Right ventricle myocardium superior (tissue), 1 donor: ENCODE measurements around the gene LCE1A. TPM values are rescaled to one million over a fixed set of nuclear protein-coding genes. Genes with fewer than 3 reads are reported as not detected.

Experiments
- ATAC-seq: fragments of 200-7000 bp; cut with Tn5 transposase; one replicate; pipeline ENCODE4 v1.9.1; 2020; ENCODE audit warnings: mild to moderate bottlenecking; ENCODE audit not compliant: poor library complexity
- DNase-seq: peaks from one replicate; pipeline ENCODE4 v3.0.0-alpha.2; 2020
- intact Hi-C: fragments of 100-400 bp; cut with DNase I; formaldehyde crosslinking; loops from one replicate; pipeline ENCODE4 v1.11.2; 2022
- long read RNA-seq: library from polyadenylated mRNA; unstranded; transcript quantifications from one replicate; pipeline ENCODE4 v2.0.0, GENCODE V29; 2021
- total RNA-seq: library from RNA; stranded (reverse); fragmentation: NEBNext Ultra II Directional; extraction: Animal tissue kit (Norgen Biotek cat#: 25700); gene quantifications from one replicate; pipeline ENCODE4 v1.2.1, GENCODE V29; 2021
- donor health status: DM: no; HTN: yes; CAD: no; lungs with severe emphysema.

The LCE1A gene
- not detected for total RNA-seq
- long read RNA-seq = 0 reads

DNA sequence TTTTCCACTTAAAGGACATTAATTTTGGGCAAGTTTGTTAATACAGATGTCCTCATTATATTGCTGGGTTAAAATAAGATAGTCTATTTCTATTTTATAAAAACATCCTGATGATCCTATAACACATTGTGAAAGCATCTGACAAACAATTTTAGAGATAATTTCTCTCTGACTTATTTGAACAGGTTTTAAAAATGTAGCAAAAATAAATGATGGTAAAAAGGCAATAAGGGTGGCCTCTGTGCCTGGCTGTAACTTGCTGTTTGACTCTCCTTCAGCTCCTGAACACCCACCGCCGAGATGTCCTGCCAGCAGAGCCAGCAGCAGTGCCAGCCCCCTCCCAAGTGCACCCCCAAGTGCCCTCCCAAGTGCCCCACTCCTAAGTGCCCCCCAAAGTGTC lies at the start of gene LCE1A:
TSS of gene LCE1A (plus strand) at position 301 of the 400 bp plus-strand sequence. CDS start at position 301, 0 bp downstream.
- intact Hi-C loops = no loop called here
- ATAC-seq = no peak
- DNase-seq = no peak

GRCh38 chr1:152777510-152778137 lies 49.6 kb upstream of the LCE1A start:
- intact Hi-C loops = no loop called here
- ATAC-seq = no peak
- DNase-seq = no peak

DNA sequence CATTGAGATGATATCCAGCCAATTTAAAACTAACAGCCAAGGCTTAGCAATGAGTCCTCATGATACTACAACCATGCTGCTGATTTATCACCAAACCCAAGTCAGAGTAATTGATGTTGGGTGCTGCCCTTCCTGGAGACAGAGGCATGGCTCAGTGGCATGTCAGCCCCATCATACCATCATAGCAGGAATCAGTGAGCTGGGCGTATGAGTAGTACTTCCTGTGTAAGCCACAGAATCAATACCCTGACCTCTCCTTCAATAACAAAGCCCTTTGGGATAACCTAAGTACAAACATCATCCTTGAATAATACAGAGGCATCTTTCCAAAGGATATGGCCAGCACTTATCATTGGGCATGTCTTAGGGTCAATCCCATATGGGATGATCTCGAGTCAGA lies 44.2 kb upstream of the LCE1A start:
- ATAC-seq (no peak), DNase-seq (no peak)
- intact Hi-C loops = no loop called here

- intact Hi-C loops = no loop called here
- DNase-seq (no peak), ATAC-seq (no peak)
Measured at GRCh38 chr1:152786077-152786476, 41.2 kb upstream of the LCE1A start, which contains the start of gene LCE1E. TSS of gene LCE1E (plus strand) at chr1:152786257. CDS start at chr1:152787300, 1,043 bp downstream.

DNA sequence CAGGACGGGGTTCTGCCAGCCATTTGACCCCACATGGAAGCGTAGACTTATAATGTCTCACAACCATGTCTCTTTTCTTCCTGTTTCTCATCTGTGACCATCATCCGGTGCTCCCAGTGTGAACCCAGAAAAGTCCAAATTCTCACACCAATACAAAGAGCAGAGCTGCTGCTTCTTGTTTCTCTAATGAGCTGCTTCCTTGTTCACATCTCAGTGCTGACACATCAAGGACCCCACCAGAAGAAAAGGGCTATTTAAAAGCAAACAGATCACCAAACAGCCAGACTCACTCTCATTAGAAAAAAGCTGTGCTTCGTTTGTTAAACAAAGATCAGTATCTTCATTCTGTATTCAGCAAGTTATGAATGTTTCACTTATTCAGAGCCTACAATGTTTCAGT lies 31.6 kb upstream of the LCE1A start:
- DNase-seq (no peak), ATAC-seq (no peak)
- intact Hi-C loops = no loop called here

DNA sequence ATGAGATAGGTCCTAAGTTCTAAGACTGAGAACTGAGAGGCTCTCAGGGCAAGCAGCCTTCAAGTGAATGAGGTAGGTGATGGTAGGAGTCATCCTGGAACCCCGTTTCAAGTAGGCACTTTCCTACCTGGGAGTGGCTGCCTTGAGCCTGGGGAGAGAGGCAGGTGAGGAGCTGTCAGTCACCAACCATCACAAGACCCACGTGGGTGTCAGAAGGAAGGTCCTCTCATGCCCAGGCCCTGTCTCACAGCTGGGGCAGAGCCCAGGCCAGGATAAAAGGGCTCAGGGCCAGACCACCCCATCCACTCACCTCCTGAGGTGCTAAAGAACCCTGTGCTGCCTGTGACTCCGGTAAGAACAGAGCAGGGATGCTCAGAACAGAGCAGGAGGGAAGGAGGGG lies 30.9 kb upstream of the LCE1A start, which contains the start of gene LCE1D:
TSS of gene LCE1D (plus strand) at position 301 of the 400 bp plus-strand sequence. CDS start 1,074 bp downstream, outside the sequence.
- no peak for ATAC-seq
- intact Hi-C loops = no loop called here

GRCh38 chr1:152801333-152801732 lies 25.9 kb upstream of the LCE1A start:
- no peak for ATAC-seq

More for the DNA sequence above, 30.9 kb upstream of the LCE1A start, which contains the start of gene LCE1D:
- no peak for DNase-seq

GRCh38 chr1:152806576-152806975 lies 20.7 kb upstream of the LCE1A start, which contains the start of gene LCE1C:
TSS of gene LCE1C (minus strand) at chr1:152806651. CDS start at chr1:152805478, 1,173 bp downstream.
- intact Hi-C loops = no loop called here
- DNase-seq (no peak), ATAC-seq (no peak)

More at GRCh38 chr1:152801333-152801732, 25.9 kb upstream of the LCE1A start:
- intact Hi-C loops = no loop called here
- no peak for DNase-seq

DNA sequence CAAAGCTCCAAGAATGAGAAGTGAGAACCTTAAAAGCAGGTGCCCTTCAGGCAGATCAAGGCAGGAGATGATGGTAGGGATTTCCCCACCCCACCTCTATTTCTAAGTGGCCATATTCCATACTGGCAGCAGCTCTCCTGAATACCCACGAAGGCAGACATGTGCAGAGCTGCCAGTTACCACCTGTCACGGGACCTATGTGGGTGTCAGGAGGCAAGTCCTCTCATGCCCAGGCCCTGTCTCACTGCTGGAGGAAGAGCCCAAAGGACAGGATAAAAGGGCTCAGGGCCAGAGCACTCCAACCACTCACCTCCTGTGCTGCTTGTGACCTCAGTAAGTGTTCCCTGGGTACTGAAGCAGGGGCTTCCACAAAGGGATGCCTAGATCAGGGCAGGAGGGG lies 16.2 kb upstream of the LCE1A start:
- intact Hi-C loops = no loop called here
- DNase-seq (no peak), ATAC-seq (no peak)

DNA sequence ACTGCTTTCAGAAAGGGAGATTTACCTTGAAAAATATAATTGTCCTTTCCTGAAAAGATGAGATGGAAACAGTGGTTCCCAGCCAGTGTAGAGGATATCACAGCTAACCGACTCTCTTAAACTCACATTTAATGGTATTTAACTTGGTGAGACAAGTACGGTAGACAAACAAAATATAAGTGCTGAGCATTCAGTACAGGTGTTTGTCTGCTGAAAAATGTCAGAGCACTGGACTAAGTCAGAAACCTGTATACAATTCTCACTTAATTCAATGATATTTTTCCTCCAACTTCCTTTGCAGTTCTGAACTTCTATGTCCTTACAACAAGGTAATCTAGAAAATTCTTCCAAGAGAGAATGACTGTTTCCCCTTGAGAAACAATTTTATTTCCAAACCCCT lies 15.6 kb upstream of the LCE1A start, which contains the start of gene LCE1B:
TSS of gene LCE1B (plus strand) at position 301 of the 400 bp plus-strand sequence. CDS start 476 bp downstream, outside the sequence.
- intact Hi-C loops = no loop called here
- ATAC-seq = no peak

GRCh38 chr1:152817309-152817708 lies 10.0 kb upstream of the LCE1A start:
- ATAC-seq (no peak), DNase-seq (no peak)
- intact Hi-C loops = no loop called here

More for the DNA sequence above, 15.6 kb upstream of the LCE1A start, which contains the start of gene LCE1B:
- DNase-seq = no peak

- intact Hi-C loops = no loop called here
- DNase-seq (no peak), ATAC-seq (no peak)
Measured at GRCh38 chr1:152823294-152823693, 4.0 kb upstream of the LCE1A start.

DNA sequence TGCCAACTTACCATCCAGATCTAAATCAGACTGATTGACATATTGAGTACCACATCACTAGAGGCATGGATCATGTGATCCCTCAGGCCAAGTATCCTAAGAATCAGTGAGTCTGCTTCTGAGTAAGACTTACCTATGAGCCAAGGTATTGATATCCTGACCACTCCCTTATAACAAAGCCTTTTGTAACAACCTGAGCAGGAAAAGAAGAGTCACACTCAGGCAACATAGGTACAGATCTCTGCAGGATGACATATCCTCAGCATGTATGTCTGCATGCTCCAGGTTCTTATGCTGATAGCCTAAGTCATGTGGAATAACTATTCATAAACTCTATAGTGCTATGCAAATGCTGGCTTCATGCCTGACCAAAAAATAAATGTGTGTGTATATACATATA lies 2.3 kb upstream of the LCE1A start:
- DNase-seq (no peak), ATAC-seq (no peak)
- intact Hi-C loops = no loop called here

- ATAC-seq = no peak
- no peak for DNase-seq
- intact Hi-C loops = no loop called here
Measured at GRCh38 chr1:152836870-152837269, 9.6 kb downstream of the LCE1A start.

DNA sequence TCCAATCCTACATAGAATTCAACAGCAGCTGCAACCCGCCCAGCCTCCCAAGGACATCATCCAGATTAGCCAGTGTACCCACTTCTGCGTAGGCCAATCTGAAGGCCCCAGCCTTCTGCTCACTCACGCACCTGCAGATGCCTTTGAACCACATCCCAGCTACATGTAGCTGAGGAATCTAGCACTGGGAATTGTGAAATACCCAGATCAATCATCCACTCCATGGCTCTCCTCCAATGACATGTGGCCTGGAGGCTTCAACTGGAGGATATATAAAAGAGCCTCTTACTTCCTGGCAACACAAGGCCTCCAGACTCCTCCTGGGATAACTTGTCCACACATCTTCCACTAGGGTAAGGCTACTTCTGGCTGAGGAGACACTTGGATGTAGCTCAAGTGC lies 15.3 kb downstream of the LCE1A start, which contains the start of gene LCE6A:
TSS of gene LCE6A (plus strand) at position 301 of the 400 bp plus-strand sequence. CDS start 665 bp downstream, outside the sequence.
- no peak for ATAC-seq
- intact Hi-C loops = no loop called here
- no peak for DNase-seq

DNA sequence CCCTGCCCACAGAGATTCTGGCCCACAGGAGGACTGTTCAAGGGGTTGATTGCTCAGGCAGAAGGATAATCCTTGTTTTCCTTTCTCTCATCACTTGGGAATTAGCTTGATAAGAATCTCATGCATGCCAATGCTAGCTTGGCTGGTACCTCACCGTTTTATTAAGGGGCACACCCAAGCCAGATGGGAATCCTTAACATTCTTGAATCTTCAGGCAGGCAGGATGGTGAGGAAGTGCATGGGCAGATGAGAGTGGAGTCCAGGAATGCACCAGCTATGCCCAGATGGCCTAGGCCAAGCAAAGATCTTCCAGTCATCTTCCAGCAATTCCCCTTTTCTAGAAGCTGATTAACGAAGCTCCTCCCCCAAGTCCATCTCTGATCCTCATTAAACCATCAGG lies 28.4 kb downstream of the LCE1A start:
- intact Hi-C loops = loop anchor here (10.0 kb wide), 1 partner anchor 151 kb away; the partner anchor contains the start of gene LCE4A
- ATAC-seq = no peak
- DNase-seq = no peak

DNA sequence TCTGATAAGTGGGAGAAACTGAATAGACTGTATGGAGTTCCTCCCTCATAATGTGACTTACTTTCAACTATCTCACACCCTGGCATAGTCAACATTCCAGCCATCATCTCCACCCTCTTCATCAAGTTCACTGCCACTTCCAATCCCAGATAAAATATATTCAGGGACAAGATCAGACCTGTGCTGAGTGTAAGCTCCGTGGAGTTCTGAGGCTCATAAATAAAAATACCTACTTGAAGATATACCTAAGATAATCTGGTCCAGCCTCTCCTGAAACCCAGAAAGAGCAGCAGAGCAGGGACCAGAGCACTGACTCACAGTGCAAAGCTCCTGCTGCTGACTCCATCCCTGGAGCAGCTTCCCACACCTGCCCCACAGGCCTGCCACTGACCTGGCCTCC lies 30.8 kb downstream of the LCE1A start:
- no peak for ATAC-seq
- intact Hi-C loops = loop anchor here (10.0 kb wide), 1 partner anchor 153 kb away; the partner anchor contains the start of gene LCE4A
- DNase-seq = no peak

GRCh38 chr1:152859696-152860095 lies 32.4 kb downstream of the LCE1A start, which contains the start of gene LCE7A:
TSS of gene LCE7A (plus strand) at chr1:152859996. CDS start at chr1:152860698, 702 bp downstream.
- DNase-seq (no peak), ATAC-seq (no peak)
- intact Hi-C loops = loop anchor here (10.0 kb wide), 2 partner anchors 155 to 365 kb away; partner anchors contain the start of gene LCE4A

- DNase-seq (no peak), ATAC-seq (no peak)
- intact Hi-C loops = loop anchor here (10.0 kb wide), 1 partner anchor 365 kb away; no protein-coding TSS in a partner anchor
Measured at GRCh38 chr1:152860129-152860528, 32.9 kb downstream of the LCE1A start.

DNA sequence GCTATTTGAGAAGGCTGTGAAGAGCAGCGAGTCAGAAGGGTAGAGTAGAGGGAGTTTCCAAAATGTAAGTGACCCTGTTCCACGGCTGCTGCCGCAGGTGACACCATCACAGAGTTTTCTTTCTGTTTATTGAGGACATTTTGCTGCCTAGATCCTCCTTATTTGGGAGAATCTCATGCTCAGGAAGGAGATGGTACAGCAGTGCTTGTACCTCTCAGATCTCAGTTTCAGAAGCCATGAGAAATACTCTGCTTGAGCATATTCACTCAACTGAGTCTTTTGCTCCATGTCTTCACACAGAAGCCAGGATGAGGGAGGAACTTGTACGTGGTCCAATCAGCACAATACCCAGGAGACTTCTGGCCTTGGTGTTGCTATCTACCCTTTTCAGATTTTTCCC lies 34.1 kb downstream of the LCE1A start:
- intact Hi-C loops = loop anchor here (10.0 kb wide), 1 partner anchor 363 kb away; no protein-coding TSS in a partner anchor
- DNase-seq = no peak
- no peak for ATAC-seq
